NOMO-1 treated with dmso at 0.1 percent for 144 hours (cell line): Measurements from ENCODE around the gene PRKAA1.
"Not testable (repeated sequence)": the region's sequence is repeated elsewhere in the genome, so short reads cannot be mapped to it uniquely, and the experiment has no call there.

Experiments
- DNase-seq: peaks from one replicate; lab custom pipeline; 2025; ENCODE audit not compliant: unreplicated experiment; lab: John Stamatoyannopoulos, UW

Gene PRKAA1

GRCh38 chr5:40826489-40827187 lies 28.5 kb upstream of the PRKAA1 start:
- DNase-seq = no peak

GRCh38 chr5:40825461-40826043 lies 27.4 kb upstream of the PRKAA1 start:
- DNase-seq = not testable (repeated sequence)

GRCh38 chr5:40823459-40823858 lies 25.3 kb upstream of the PRKAA1 start:
- no peak for DNase-seq

- DNase-seq = no peak
These were observed 15.6 kb upstream of the PRKAA1 start for GRCh38 chr5:40813698-40814281.

- no peak for DNase-seq
These were observed 14.0 kb upstream of the PRKAA1 start for GRCh38 chr5:40812125-40812524.

- DNase-seq = no peak
These were observed 3.8 kb upstream of the PRKAA1 start for GRCh38 chr5:40801771-40802562.

GRCh38 chr5:40799258-40799657 lies 1.1 kb upstream of the PRKAA1 start:
- no peak for DNase-seq

- no peak for DNase-seq
These were observed 632 bp upstream of the PRKAA1 start for GRCh38 chr5:40798801-40799210.

GRCh38 chr5:40797273-40798011 lies 732 bp downstream of the PRKAA1 start:
- peak; percentile 58 for DNase-seq

- peak; percentile 49 for DNase-seq
These were observed 1.7 kb downstream of the PRKAA1 start for GRCh38 chr5:40796487-40796889.

GRCh38 chr5:40794877-40795276 lies 3.3 kb downstream of the PRKAA1 start:
- DNase-seq = not testable (repeated sequence)

- not testable (repeated sequence) for DNase-seq
These were observed 3.8 kb downstream of the PRKAA1 start for GRCh38 chr5:40794340-40794739.

- not testable (repeated sequence) for DNase-seq
These were observed 5.5 kb downstream of the PRKAA1 start for GRCh38 chr5:40792691-40793090.

GRCh38 chr5:40791715-40792139 lies 6.4 kb downstream of the PRKAA1 start:
- no peak for DNase-seq

GRCh38 chr5:40790947-40791593 lies 7.1 kb downstream of the PRKAA1 start:
- DNase-seq = no peak

GRCh38 chr5:40788941-40789340 lies 9.2 kb downstream of the PRKAA1 start:
- not testable (repeated sequence) for DNase-seq

- no peak for DNase-seq
These were observed 10.2 kb downstream of the PRKAA1 start for GRCh38 chr5:40787986-40788385.

GRCh38 chr5:40786664-40787063 lies 11.5 kb downstream of the PRKAA1 start:
- not testable (repeated sequence) for DNase-seq

GRCh38 chr5:40784916-40785315 lies 13.3 kb downstream of the PRKAA1 start:
- DNase-seq = no peak

GRCh38 chr5:40784027-40784653 lies 14.0 kb downstream of the PRKAA1 start:
- DNase-seq = no peak
